AG08395 (cell line): ENCODE measurements around the gene TM7SF2.
"Not testable (repeated sequence)": the region's sequence is repeated elsewhere in the genome, so short reads cannot be mapped to it uniquely, and the experiment has no call there.

ENCODE experiments used
- DNase-seq: peaks from one replicate; pipeline ENCODE4 v3.0.0; 2012; ENCODE audit warnings: mixed read lengths, low spot score

The TM7SF2 gene

DNA sequence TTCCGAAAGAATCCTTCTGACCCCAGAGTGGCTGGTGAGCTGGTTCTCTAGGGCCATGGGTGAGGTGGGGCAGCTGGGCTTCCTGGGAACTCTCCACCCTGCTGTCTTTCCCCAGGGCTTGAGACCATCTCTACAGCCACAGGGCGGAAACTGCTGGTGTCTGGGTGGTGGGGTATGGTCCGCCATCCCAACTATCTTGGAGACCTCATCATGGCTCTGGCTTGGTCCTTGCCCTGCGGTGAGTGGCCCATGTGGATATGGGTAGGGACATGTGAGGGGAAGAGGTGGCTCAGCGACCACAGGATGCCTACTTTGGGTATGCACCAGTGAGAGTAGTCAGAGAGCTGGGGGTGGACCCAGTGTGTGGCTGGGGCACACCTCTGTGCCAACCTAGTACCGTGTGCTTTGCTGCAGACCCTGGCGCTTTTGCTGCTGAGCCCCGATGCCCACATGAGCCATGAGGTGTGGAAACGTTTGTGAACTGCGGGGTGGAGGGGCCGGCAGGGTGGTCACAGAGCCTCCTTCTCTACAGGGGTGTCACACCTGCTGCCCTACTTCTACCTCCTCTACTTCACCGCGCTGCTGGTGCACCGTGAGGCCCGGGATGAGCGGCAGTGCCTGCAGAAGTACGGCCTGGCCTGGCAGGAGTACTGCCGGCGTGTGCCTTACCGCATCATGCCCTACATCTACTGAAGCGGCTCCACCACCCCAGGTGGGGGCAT lies 3.9 kb downstream of the TM7SF2 start:
- no peak for DNase-seq

DNA sequence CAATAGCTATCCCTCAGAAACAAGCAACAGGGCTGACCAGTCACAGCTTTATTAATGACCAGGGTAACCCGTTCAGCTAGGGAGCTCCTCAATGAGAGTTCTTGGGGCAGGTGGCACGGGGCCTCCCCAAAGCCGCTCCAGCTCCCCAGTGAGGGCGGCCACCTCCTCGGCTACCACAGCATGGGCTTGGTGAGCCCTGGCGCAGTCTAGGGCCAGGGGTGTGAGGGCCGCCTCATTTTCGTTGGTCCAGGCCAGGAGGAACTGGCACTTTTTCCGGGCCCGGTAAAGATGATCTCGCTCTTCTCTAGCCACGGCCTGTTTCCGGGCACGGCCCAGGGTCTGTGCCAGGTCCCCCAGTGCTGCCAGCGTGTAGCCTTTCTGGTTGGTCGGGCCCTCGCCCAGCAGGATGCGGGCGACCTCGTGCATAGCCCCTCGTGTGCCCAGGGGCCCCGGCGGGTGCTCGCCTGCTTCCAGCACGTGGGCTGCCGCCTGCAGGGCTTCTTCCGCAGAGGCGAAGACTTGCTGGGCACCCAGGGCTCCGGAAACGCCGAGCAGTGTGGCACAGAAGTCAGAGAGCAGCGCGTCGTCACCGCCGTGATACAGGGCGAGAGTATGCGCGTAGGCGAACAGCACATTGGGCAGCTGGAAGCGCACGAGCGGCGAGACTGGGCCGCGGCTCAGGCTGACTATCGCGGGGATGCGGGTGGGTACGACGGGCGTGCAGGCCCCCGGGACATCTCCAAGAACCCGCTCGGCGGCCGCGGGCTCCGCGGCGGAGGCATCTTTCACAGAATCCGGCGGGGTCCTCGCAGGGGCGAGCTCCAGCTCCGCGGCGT lies 4.9 kb downstream of the TM7SF2 start:
- peak; percentile 28 for DNase-seq

- peak; percentile 96 for DNase-seq
These were observed 5.8 kb downstream of the TM7SF2 start, which contains the start of gene ZNHIT2 for GRCh38 chr11:65117206-65118096. Gene ZNHIT2 (minus strand): TSS chr11:65117701. CDS start chr11:65117653, 48 bp downstream.

GRCh38 chr11:65118097-65118837 lies 6.6 kb downstream of the TM7SF2 start:
- no peak for DNase-seq

DNA sequence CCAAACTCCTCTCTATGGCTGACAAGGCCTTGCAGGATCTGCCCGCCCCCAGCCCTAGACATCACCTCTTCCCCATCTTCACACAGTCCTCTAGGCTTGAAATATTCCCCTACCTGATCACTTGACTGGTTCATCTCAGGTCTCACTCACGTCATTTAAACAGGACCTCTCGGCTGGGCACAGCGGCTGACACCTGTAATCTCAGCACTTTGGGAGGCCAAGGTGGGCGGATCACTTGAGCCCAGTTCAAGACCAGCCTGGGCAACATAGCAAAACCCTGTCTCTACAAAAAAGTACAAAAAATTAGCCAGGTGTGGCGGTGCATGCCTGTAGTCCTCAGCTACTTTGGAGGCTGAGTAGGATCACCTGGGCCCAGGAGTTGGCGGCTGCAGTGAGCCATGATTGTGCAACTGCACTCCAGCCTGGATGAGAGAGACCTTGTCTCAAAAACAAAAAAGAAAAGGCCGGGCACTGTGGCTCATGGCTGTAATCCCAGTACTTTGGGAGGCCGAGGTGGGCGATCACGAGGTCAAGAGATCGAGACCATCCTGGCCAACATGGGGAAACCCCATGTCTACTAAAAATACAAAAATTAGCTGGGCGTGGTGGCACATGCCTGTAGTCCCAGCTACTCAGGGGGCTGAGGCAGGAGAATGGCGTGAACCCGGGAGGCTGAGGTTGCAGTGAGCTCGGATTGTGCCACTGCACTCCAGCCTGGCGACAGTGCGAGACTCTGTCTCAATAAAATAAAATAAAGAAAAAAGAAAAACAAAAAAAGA lies 7.4 kb downstream of the TM7SF2 start:
- not testable (repeated sequence) for DNase-seq

DNA sequence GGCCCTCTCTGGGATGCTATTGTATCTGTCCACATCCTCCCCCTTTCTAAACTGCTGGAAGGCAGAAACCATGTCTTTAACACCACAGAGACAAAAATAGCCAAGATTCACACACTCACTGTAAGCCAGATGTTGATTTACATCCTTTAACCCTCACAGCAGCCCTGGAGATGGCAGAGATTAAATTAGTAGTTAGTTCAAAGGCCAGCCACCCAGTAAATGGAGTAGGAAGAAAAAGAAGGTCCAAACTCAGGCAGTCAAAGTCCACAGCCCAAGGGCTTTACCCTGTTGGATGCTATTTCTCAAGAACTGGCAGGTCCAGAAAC lies 8.0 kb downstream of the TM7SF2 start:
- DNase-seq, result no peak

DNA sequence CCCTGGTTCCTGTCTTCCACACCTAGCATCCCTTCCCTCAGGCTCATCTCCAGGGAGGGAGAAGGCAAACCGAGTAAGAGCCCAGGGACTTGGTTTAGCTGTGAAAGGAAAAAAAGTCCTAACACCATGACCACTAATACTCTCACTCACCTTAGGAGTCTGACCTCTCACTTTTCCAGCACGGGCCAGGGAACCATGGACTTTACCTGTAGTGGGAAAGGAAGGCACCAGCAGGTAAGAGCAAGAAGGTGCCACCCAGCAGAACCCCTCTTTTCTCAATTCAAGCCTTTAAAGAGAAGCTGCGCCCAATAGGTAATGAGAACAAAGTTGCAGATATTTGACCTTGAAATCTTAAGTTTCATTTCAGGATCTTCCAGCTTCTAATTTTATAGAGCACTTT lies 9.2 kb downstream of the TM7SF2 start:
- DNase-seq, result no peak

GRCh38 chr11:65121447-65121864 lies 9.8 kb downstream of the TM7SF2 start:
- DNase-seq, result no peak

DNA sequence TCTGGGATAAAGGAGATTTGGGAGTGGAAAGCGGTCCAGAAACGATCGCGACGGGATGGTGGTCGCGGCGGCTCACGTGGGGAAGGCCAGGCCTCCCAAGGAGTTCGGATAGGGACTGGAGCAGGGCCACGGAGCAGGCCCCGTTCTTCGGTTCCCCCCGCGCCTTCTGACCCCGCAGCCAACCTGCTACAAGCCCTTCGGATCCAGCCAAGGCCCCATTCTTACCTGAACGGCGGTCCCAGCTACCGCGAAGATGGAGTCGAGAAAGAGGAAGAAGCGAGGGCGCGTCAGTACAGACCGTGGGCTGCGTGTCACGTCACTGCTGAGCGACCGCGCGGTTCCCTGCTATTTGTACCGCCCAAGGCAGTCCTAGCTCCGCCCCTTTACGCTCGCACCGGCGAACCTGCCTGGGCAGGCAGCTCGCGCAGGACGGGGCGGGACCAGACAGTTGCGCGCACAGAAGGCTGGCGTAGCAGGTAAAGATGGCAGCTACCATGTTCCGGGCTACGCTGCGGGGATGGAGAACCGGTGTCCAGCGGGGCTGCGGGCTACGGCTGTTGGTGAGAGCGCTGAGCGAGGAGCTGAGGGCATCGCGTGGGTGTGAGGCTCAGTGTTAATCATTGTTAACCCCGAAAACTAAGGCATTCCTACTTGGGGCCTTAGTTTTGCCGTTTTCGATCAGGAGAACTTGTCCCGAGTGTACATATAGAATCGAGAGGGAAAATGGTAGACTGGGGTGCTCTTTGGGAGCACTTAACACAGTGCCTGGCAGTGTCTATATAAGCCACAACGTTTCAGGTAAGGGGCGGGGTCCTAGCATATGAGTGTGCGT lies 10.4 kb downstream of the TM7SF2 start, which contains the start of the genes FAU and MRPL49:
Gene FAU (minus strand): TSS at position 270 of the 832 bp plus-strand sequence. CDS start 321 bp downstream, outside the sequence.
Gene MRPL49 (plus strand): TSS at position 457 of the 832 bp plus-strand sequence. CDS start 26 bp downstream, at position 483.
- DNase-seq, result peak; percentile 96

DNA sequence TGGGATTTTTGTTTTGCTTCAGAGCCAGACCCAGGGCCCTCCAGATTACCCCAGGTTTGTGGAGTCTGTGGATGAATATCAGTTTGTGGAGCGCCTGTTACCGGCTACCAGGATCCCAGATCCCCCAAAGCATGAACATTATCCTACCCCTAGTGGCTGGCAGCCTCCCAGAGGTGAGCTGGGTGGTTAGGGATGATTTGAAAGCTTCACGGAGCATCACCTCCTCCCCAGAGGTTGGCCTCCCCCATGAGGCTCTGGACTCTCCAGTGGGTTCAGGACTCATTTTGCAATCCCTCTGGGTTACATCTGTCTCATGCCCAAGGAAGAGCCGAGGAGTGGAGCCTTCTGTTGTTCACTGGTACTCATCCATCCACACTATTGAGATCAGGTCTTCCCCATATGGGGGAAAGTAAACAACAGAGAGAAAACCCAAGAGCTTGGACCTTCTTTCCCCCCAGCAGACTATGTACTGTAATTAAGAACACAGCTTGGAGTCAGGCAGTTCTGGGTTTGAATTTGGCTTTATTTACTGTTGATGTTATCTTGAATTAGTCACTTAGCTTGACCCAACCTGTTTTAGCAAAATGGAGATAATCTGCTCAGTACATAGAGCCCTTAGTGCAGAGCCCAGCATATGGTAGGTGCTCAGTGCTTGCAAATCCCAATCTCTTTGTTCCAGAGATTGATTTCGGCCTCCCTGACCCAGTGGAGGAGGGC lies 13.0 kb downstream of the TM7SF2 start:
- DNase-seq, result no peak

- no peak for DNase-seq
These were observed 13.8 kb downstream of the TM7SF2 start for GRCh38 chr11:65125197-65126056.

GRCh38 chr11:65126624-65127274 lies 15.1 kb downstream of the TM7SF2 start:
- DNase-seq, result no peak

DNA sequence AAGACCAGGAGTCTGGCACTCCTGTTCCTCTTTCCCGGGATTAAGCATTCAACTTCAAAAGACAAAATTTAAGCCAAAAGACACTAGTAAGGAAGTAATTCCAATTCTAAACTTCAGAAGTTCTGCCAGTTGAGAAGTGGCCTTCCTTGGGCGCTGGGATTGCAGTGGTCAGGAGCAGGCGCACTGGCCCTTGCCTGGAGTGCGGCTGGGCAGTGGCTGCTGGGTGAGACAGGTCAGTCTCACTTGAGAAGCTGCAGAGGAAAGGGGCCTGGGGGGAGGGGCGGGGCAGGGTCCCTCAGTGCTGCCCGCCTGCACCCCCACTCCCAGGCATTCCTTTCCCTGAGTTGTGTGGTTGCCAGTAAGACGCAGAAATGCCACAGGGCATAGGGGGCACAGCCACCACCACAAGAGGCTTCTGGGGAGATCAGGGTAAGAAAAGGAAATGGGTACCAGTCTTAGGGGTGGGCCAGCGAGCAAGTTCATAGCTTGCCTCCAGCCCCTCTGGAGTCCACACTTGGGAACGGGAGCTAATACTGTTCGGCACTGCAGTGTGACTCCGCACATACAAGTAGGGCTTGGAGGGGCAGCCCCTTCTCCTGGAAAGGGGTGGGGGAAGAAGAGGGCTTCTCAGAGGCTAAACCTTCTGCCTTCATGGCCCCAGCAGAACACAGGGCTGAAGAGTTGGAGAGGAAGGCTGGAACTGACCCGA lies 16.0 kb downstream of the TM7SF2 start:
- no peak for DNase-seq

DNA sequence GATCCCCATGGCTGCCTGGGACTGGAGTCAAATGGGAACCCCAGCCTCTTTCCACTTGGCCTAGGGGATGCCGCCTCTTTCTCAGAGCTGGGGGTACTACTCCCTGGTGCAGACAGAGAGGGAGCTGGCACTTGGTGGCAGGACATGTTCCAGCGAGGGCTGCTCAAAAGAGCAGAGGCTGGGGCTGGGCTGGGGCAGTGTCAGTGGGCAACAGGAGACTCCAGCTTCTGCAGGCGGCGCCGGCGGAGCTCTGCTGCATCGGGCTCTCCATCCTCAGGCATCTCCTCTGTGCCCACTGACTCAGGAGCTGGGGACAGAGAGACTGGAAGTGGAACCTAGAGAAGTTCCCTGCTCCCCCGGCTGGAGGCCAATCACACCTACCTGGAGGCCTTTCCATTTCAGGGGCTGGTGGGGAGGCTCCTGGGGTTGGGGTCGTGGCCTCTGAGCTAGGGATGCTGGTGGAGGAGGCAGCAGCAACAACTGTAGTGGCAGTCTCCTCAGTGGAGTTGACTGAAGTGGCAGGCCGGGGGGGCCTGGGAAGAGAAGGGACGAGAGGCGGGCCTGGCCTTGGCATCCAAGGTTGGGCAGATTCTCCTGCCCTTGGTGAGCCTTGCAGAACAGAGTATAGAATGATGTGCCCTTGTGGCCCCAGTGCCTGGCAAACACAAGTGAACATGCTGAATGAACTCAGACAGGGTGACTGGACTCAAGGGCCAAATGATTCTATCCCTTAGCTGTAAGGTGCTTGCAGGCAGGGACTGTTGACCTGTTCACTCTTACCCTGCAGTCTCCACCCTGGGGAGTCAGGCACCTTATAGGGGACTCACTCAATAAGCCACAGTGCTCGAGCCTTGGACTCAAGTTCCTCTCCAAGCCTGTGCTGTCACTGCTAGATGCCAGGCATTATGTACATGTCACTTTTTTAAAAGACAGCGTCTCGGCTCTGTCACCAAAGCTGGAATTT lies 16.8 kb downstream of the TM7SF2 start:
- DNase-seq, result no peak

GRCh38 chr11:65129649-65130441 lies 18.2 kb downstream of the TM7SF2 start:
- no peak for DNase-seq
